Stimulated activated CD4-positive, alpha-beta T cell treated with anti-CD3 and anti-CD28 coated beads, Interleukin-1b, Interleukin-23, amount 100 ng/mL, for 4 hours (primary cell): ENCODE data around the gene ZNF468.
"Not testable (repeated sequence)": the region's sequence is repeated elsewhere in the genome, so short reads cannot be mapped to it uniquely, and the experiment has no call there.

ENCODE experiments used
- DNase-seq, 2 donors: peaks; one replicate each; pipeline ENCODE4 v3.0.0-alpha.2; 2020; ENCODE audit warnings: low read depth in 2 of 2

Gene ZNF468

GRCh38 chr19:52825765-52826164 is 31.7 kb downstream of the ZNF468 start:
- DNase-seq: no peak

- DNase-seq: no peak
Measured at GRCh38 chr19:52823676-52824075, 33.7 kb downstream of the ZNF468 start.

GRCh38 chr19:52821204-52821960 is 36.0 kb downstream of the ZNF468 start, which contains the start of gene ZNF28:
TSS of gene ZNF28 (minus strand) at chr19:52821633. CDS start at chr19:52817958, 3,675 bp downstream.
- DNase-seq: peak; percentile 29 to 47

GRCh38 chr19:52820472-52821203 is 36.8 kb downstream of the ZNF468 start:
- DNase-seq: peak in 1 of 2 donors; percentile 6

GRCh38 chr19:52809801-52810200 is 47.6 kb downstream of the ZNF468 start:
- no peak for DNase-seq

GRCh38 chr19:52799950-52800640 is 57.3 kb downstream of the ZNF468 start:
- not testable (repeated sequence) for DNase-seq

GRCh38 chr19:52789440-52789839 is 68.0 kb downstream of the ZNF468 start:
- no peak for DNase-seq
